Psoas muscle (tissue), 8 donors: ENCODE results near the gene PHF14. TPM values are rescaled to one million over a fixed set of nuclear protein-coding genes. Genes with fewer than 3 reads are reported as not detected.

ENCODE experiments used
- ATAC-seq, 4 donors: fragments of 200-7000 bp; cut with Tn5 transposase; one replicate each; pipeline ENCODE4 v1.9.1; 2020; ENCODE audit warnings: moderate library complexity in 3 of 4, mild to moderate bottlenecking in 2 of 4
- DNase-seq, 2 donors: peaks; one replicate each; pipeline ENCODE4 v3.0.0-alpha.2; 2020
- H3K27ac ChIP-seq: fragments of 200-600 bp; one replicate; pipeline ENCODE4 v1.8.0; 2022
- H3K27me3 ChIP-seq, 3 donors: fragments of 200-600 bp in 1 of 3; one replicate each; pipeline versions ENCODE4 v1.6.1 to v1.8.0; 2013 to 2022; ENCODE audit warnings: low read length in 2 of 3, mild to moderate bottlenecking in 2 of 3, moderate library complexity in 1 of 3; ENCODE audit not compliant: insufficient read depth in 3 of 3
- H3K36me3 ChIP-seq, 2 donors: fragments of 200-600 bp in 1 of 2; one replicate each; pipeline versions ENCODE4 v1.6.1 to v1.8.0; 2013 to 2022; ENCODE audit warnings: low read depth in 1 of 2, mild to moderate bottlenecking in 1 of 2, moderate library complexity in 1 of 2; ENCODE audit not compliant: insufficient read depth in 1 of 2
- H3K4me1 ChIP-seq: fragments of 200-600 bp; one replicate; pipeline ENCODE4 v1.8.0; 2022
- H3K4me3 ChIP-seq: fragments of 200-600 bp; one replicate; pipeline ENCODE4 v1.8.0; 2022; ENCODE audit warnings: mild to moderate bottlenecking
- H3K9me3 ChIP-seq: fragments of 200-600 bp; one replicate; pipeline ENCODE4 v1.8.0; 2022
- WGBS, 3 donors: extraction: QIAGEN DNeasy Blood & Tissue Kit; methylation state at CpG; one replicate each; pipeline versions ENCODE4 v1.1.6 to v1.1.7; 2013; 5-methylcytosine and 5-hydroxymethylcytosine counted together
- intact Hi-C, 2 donors: fragments of 100-400 bp; cut with DNase I; formaldehyde crosslinking; loops; one replicate each; pipeline versions ENCODE4 v1.11.0 to v1.14.2; 2022
- polyA plus RNA-seq, 3 donors: library from polyadenylated mRNA; stranded (reverse); fragments of 200-250 nt; gene quantifications; one replicate each; pipeline ENCODE4 v1.2.3, GENCODE V29; 2013
- total RNA-seq, 4 donors: library from RNA; stranded (reverse); fragmentation: NEBNext Ultra II Directional in 2 of 4; extraction: Animal tissue kit (Norgen Biotek cat#: 25700) in 2 of 4; gene quantifications; one replicate each; pipeline versions ENCODE4 v1.2.1 to v1.2.4, GENCODE V29; 2021 to 2023
- TF ChIP-seq, protein P1 (sequence below): fragments of 200-600 bp; IDR thresholded peaks from one replicate; pipeline ENCODE4 v1.8.0; 2022; ENCODE audit warnings: antibody characterized with exemption
- donor health status: healthy with polysubstance abuse.
- donor health status: DM: no; HTN: no; CAD: no; lungs with moderate emphysema.
- donor health status: Bipolar disorder and iron deficiency.
- donor health status: healthy.
- donor health status: DM: yes; HTN: yes; CAD: no.
- donor health status: DM: no; HTN: no; CAD: no.
- donor health status: DM: no; HTN: no; CAD: no.
- donor health status: DM: yes; HTN: yes; CAD: no.

The PHF14 gene
- total and polyA plus RNA-seq, 7 donors: 10.8 to 17.8 (median 13.8) TPM

GRCh38 chr7:11133436-11133959, 159.8 kb downstream of the PHF14 start:
- no peak overlapping the region for H3K27ac ChIP-seq
- H3K36me3 ChIP-seq: no peaks in the 10 kb centered on the region
- 81 to 93% (median 89%) methylated on average over 1 of the region's 1 CpG for WGBS, 3 donors
- TF ChIP-seq, protein P1, sequence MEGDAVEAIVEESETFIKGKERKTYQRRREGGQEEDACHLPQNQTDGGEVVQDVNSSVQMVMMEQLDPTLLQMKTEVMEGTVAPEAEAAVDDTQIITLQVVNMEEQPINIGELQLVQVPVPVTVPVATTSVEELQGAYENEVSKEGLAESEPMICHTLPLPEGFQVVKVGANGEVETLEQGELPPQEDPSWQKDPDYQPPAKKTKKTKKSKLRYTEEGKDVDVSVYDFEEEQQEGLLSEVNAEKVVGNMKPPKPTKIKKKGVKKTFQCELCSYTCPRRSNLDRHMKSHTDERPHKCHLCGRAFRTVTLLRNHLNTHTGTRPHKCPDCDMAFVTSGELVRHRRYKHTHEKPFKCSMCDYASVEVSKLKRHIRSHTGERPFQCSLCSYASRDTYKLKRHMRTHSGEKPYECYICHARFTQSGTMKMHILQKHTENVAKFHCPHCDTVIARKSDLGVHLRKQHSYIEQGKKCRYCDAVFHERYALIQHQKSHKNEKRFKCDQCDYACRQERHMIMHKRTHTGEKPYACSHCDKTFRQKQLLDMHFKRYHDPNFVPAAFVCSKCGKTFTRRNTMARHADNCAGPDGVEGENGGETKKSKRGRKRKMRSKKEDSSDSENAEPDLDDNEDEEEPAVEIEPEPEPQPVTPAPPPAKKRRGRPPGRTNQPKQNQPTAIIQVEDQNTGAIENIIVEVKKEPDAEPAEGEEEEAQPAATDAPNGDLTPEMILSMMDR: no peak
- no peak overlapping the region for H3K4me3 ChIP-seq
- H3K27me3 ChIP-seq: no peaks in the 10 kb centered on the region
- H3K4me1 ChIP-seq: no peaks in the 10 kb centered on the region
- ATAC-seq (no peak), DNase-seq (no peak)
- no peaks in the 10 kb centered on the region for H3K9me3 ChIP-seq
- intact Hi-C loops: no loop called here

- Histone ChIP-seq H3K36me3 (no peaks in the 10 kb centered on the region), H3K27ac (no peak overlapping the region), H3K4me1 (no peaks in the 10 kb centered on the region), H3K27me3 (no peaks in the 10 kb centered on the region), H3K9me3 (no peaks in the 10 kb centered on the region), H3K4me3 (no peak overlapping the region)
- DNase-seq (no peak), ATAC-seq (no peak)
- WGBS, 3 donors: 89 to 92% (median 92%) methylated on average over 3 of the region's 3 CpGs
- intact Hi-C loops: no loop called here
- TF ChIP-seq, protein P1: no peak
These were observed 161.9 kb downstream of the PHF14 start for GRCh38 chr7:11135573-11135972.

GRCh38 chr7:11141541-11141940, 167.9 kb downstream of the PHF14 start:
- TF ChIP-seq, protein P1: no peak
- H3K36me3 ChIP-seq: no peaks in the 10 kb centered on the region
- DNase-seq (no peak), ATAC-seq (no peak)
- intact Hi-C loops: no loop called here
- no peaks in the 10 kb centered on the region for H3K27me3 ChIP-seq
- no peaks in the 10 kb centered on the region for H3K4me1 ChIP-seq
- H3K27ac ChIP-seq: no peak overlapping the region
- WGBS, 3 donors: 86 to 95% (median 90%) methylated on average over 3 of the region's 3 CpGs
- no peak overlapping the region for H3K4me3 ChIP-seq
- H3K9me3 ChIP-seq: no peaks in the 10 kb centered on the region

- 95 to 97% (median 96%) methylated on average over 4 of the region's 4 CpGs for whole genome bisulfite sequencing, 3 donors
- Histone ChIP-seq H3K4me3 (no peak overlapping the region), H3K36me3 (no peaks in the 10 kb centered on the region), H3K4me1 (no peaks in the 10 kb centered on the region), H3K27ac (no peak overlapping the region), H3K27me3 (no peaks in the 10 kb centered on the region), H3K9me3 (no peaks in the 10 kb centered on the region)
- DNase-seq: no peak
- no peak for ATAC-seq
- intact Hi-C loops: no loop called here
- TF ChIP-seq, protein P1: no peak
These were observed 180.0 kb downstream of the PHF14 start for GRCh38 chr7:11153694-11154093.

- no peak overlapping the region for H3K27ac ChIP-seq
- intact Hi-C loops: no loop called here
These were observed 182.2 kb downstream of the PHF14 start for GRCh38 chr7:11155883-11156282.

More at GRCh38 chr7:11155883-11156282, 182.2 kb downstream of the PHF14 start:
- H3K27me3 ChIP-seq: no peaks in the 10 kb centered on the region
- DNase-seq (no peak), ATAC-seq (no peak)
- H3K4me1 ChIP-seq: no peaks in the 10 kb centered on the region
- H3K4me3 ChIP-seq: no peak overlapping the region
- TF ChIP-seq, protein P1: no peak
- WGBS, 3 donors: 44 to 47% (median 45%) methylated on average over 1 of the region's 1 CpG
- no peaks in the 10 kb centered on the region for H3K9me3 ChIP-seq
- H3K36me3 ChIP-seq: no peaks in the 10 kb centered on the region
